ENCODE data around the gene WIPF1. TPM values are rescaled to one million over a fixed set of nuclear protein-coding genes. Genes with fewer than 3 reads are reported as not detected.

Gene WIPF1
- total RNA-seq, 1 experiment from 2014 or later = 62.6 TPM

DNA sequence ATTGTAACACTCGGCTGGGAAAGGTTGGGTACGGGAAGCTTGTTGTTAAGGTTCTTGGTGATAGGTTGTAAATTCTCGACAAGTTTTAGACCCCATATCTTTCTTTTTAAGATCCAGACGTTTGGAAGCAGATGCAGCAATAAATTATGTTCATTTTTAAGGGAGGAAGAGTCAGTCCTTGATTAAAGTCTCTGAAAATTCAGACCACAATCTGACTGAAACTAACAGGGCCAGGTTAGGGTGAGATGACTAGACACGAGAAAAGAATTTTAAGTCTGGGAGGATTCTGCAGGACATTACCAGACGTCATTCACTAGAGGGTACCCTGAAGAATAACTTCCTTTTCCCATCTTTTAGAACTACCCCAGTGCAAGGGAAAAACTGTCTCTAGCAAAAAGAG lies 16.1 kb downstream of the WIPF1 start:
- Histone ChIP-seq H2AFZ (ENCODE audit: low read length) (no peak overlapping the region), H3K27ac (ENCODE audit: low read length) (peak overlapping the region; percentile 44), H3K9me2 (replicated peaks; ENCODE audit: insufficient read depth, low read length) (no peaks in the 10 kb centered on the region), H3K79me2 (ENCODE audit: low read length) (peaks cover 14% of the 10 kb centered on the region), H4K20me1 (ENCODE audit: insufficient read depth, low read depth, low read length) (no peaks in the 10 kb centered on the region), H3K4me2 (ENCODE audit: low read depth, low read length, poor library complexity, severe bottlenecking) (no peak overlapping the region), H3K9ac (ENCODE audit: low read length) (no peak overlapping the region), H3K9me3 (ENCODE audit: low read length) (no peaks in the 10 kb centered on the region), H3K36me3 (ENCODE audit: insufficient read depth, low read length) (peaks cover 48% of the 10 kb centered on the region), H3K27me3 (ENCODE audit: low read length) (no peaks in the 10 kb centered on the region), H3K4me1 (ENCODE audit: low read length) (peaks cover 32% of the 10 kb centered on the region), H3K4me3 (ENCODE audit: low read length) (no peak overlapping the region)
- DNase-seq = no peak

DNA sequence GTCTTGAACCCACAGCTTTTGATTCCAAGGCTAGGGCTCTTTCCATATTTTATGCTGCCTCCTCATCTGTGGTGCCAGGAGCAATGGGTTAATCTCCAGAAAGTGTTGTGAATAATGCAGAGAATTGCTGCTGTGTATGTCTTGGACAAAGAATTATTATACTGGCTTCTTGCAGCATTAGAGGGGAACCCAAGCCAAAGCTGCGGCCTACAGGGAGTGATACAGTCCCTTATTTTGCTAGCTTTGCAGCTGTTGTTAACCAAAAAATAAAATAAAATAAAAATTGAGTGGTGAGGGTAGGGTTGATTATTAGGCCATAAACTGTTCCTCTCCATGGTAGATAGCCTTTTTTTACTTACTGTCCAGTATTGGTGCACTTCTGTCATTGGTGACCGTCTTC lies 16.7 kb downstream of the WIPF1 start:
- peaks cover 49% of the 10 kb centered on the region for H3K36me3 ChIP-seq (ENCODE audit: insufficient read depth, low read length)
- peaks cover 14% of the 10 kb centered on the region for H3K79me2 ChIP-seq (ENCODE audit: low read length)
- H3K4me1 ChIP-seq (ENCODE audit: low read length) = peaks cover 32% of the 10 kb centered on the region
- no peak overlapping the region for H3K9ac ChIP-seq (ENCODE audit: low read length)
- H3K9me2 ChIP-seq (replicated peaks; ENCODE audit: insufficient read depth, low read length) = no peaks in the 10 kb centered on the region
- no peak overlapping the region for H3K4me2 ChIP-seq (ENCODE audit: low read depth, low read length, poor library complexity, severe bottlenecking)
- no peak overlapping the region for H3K4me3 ChIP-seq (ENCODE audit: low read length)
- no peaks in the 10 kb centered on the region for H4K20me1 ChIP-seq (ENCODE audit: insufficient read depth, low read depth, low read length)
- no peak for DNase-seq
- no peak overlapping the region for H2AFZ ChIP-seq (ENCODE audit: low read length)
- H3K9me3 ChIP-seq (ENCODE audit: low read length) = no peaks in the 10 kb centered on the region
- H3K27ac ChIP-seq (ENCODE audit: low read length) = peak overlapping the region; percentile 44; the same call in 1 of the 2 replicates
- no peaks in the 10 kb centered on the region for H3K27me3 ChIP-seq (ENCODE audit: low read length)

DNA sequence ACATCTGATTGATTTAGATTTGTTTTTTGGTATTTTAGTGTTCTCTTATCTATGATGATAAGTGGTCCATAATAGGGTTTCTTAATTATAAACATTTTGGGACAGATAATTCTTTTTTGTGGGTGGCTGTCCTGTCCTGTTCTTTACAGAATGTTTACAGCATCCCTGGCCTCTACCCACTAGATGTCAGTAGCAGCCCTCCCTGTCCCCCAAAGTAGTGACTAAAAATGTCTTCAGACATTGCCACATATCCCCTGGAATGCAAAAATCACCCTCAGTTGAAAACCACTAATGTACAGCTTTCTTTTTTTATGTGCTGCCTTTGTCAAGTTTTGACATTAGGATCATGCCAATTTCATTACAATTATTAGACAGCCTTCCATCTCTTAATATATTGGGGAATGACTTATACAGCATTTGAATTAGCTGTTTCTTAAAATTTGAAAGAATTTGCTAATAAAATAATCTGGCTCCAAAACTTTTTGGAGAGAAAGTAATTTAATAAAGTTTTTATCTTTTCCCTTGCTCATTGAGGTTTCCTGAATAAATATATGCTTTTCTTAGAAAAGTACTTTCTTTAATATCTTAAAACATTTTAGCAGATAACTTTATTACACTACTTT lies 19.5 kb downstream of the WIPF1 start:
- H2AFZ ChIP-seq (ENCODE audit: low read length) = no peak overlapping the region
- peak overlapping the region; percentile 79 for H3K27ac ChIP-seq (ENCODE audit: low read length)
- peaks cover 55% of the 10 kb centered on the region for H3K36me3 ChIP-seq (ENCODE audit: insufficient read depth, low read length)
- H4K20me1 ChIP-seq (ENCODE audit: insufficient read depth, low read depth, low read length) = no peaks in the 10 kb centered on the region
- H3K79me2 ChIP-seq (ENCODE audit: low read length) = peaks cover 14% of the 10 kb centered on the region
- no peaks in the 10 kb centered on the region for H3K9me3 ChIP-seq (ENCODE audit: low read length)
- peak overlapping the region; percentile 47 for H3K4me2 ChIP-seq (ENCODE audit: low read depth, low read length, poor library complexity, severe bottlenecking)
- H3K4me1 ChIP-seq (ENCODE audit: low read length) = peaks cover 35% of the 10 kb centered on the region
- peak overlapping the region; percentile 32; the same call in 1 of the 2 replicates for H3K9ac ChIP-seq (ENCODE audit: low read length)
- no peaks in the 10 kb centered on the region for H3K9me2 ChIP-seq (replicated peaks; ENCODE audit: insufficient read depth, low read length)
- H3K4me3 ChIP-seq (ENCODE audit: low read length) = no peak overlapping the region
- H3K27me3 ChIP-seq (ENCODE audit: low read length) = no peaks in the 10 kb centered on the region
- peak; percentile 92 for DNase-seq

DNA sequence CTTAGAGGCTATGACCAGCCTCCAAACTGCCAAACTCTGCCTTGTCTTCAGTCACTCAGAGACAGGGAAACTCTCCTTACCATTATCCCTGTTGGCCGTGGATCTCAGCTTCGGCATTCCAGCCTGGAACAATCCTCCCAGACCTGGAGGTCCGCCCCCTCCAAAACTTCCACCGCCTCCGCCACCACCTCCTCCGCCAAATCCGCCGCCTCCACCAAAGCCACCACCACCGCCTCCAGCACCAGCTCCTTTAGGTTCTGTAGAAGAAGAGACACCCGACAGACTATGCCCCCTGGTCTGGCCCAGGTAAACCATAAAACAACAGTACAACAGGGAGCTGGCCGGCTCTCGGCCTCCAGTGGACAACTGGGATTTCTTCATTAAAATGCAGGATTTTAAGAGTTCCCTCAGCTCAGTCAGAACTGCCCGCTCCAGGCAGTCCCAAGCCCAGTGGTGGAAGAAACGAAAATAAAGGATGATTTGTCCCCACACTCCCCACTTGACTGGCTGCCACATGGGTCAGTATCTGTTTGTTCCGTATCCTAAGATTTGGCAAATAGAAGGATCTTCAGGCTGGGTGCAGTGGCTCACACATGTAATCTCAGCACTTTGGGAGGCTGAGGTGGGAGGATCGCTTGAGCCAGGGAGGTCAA lies 22.4 kb downstream of the WIPF1 start:
- no peak for DNase-seq

DNA sequence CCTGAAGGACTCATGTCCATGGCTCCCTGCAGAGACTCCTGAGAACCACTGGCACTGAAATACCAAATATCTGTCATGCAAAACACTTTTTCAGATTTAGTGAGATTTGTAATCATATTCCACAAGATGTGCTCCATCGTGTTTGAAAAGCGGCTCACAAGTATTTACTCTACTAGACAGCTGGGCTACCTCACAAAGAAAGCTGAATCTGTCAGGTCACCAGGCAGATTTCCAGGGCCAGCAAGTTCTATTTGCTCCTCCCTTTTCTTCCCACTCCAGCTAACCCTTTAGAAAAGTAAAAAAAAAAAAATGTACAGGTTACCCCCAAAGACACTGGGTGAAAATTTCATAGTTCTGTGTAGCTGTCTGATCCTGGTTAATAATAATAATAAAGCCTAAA lies 22.9 kb downstream of the WIPF1 start:
- H3K9me3 ChIP-seq (ENCODE audit: low read length) = no peaks in the 10 kb centered on the region
- H3K36me3 ChIP-seq (ENCODE audit: insufficient read depth, low read length) = peaks cover 60% of the 10 kb centered on the region
- peaks cover 9% of the 10 kb centered on the region for H3K79me2 ChIP-seq (ENCODE audit: low read length)
- H3K4me1 ChIP-seq (ENCODE audit: low read length) = peaks cover 25% of the 10 kb centered on the region
- H3K4me3 ChIP-seq (ENCODE audit: low read length) = no peak overlapping the region
- no peak for DNase-seq
- no peaks in the 10 kb centered on the region for H3K9me2 ChIP-seq (replicated peaks; ENCODE audit: insufficient read depth, low read length)
- no peak overlapping the region for H3K9ac ChIP-seq (ENCODE audit: low read length)
- no peaks in the 10 kb centered on the region for H3K27me3 ChIP-seq (ENCODE audit: low read length)
- H3K4me2 ChIP-seq (ENCODE audit: low read depth, low read length, poor library complexity, severe bottlenecking) = no peak overlapping the region
- no peak overlapping the region for H3K27ac ChIP-seq (ENCODE audit: low read length)
- H2AFZ ChIP-seq (ENCODE audit: low read length) = no peak overlapping the region
- H4K20me1 ChIP-seq (ENCODE audit: insufficient read depth, low read depth, low read length) = no peaks in the 10 kb centered on the region

More for the DNA sequence above, 22.4 kb downstream of the WIPF1 start:
- H3K4me3 ChIP-seq (ENCODE audit: low read length) = no peak overlapping the region
- no peak overlapping the region for H2AFZ ChIP-seq (ENCODE audit: low read length)
- no peak overlapping the region for H3K4me2 ChIP-seq (ENCODE audit: low read depth, low read length, poor library complexity, severe bottlenecking)
- H3K36me3 ChIP-seq (ENCODE audit: insufficient read depth, low read length) = peaks cover 59% of the 10 kb centered on the region
- H3K4me1 ChIP-seq (ENCODE audit: low read length) = peaks cover 26% of the 10 kb centered on the region
- H3K9me2 ChIP-seq (replicated peaks; ENCODE audit: insufficient read depth, low read length) = no peaks in the 10 kb centered on the region
- H3K27ac ChIP-seq (ENCODE audit: low read length) = no peak overlapping the region
- no peaks in the 10 kb centered on the region for H3K27me3 ChIP-seq (ENCODE audit: low read length)
- peaks cover 9% of the 10 kb centered on the region for H3K79me2 ChIP-seq (ENCODE audit: low read length)
- H3K9ac ChIP-seq (ENCODE audit: low read length) = no peak overlapping the region
- H4K20me1 ChIP-seq (ENCODE audit: insufficient read depth, low read depth, low read length) = no peaks in the 10 kb centered on the region
- H3K9me3 ChIP-seq (ENCODE audit: low read length) = no peaks in the 10 kb centered on the region

- Histone ChIP-seq H3K4me1 (ENCODE audit: low read length) (peaks cover 14% of the 10 kb centered on the region), H3K9me2 (replicated peaks; ENCODE audit: insufficient read depth, low read length) (no peaks in the 10 kb centered on the region), H3K27ac (ENCODE audit: low read length) (no peak overlapping the region), H3K79me2 (ENCODE audit: low read length) (peaks cover 4% of the 10 kb centered on the region; the same call in 1 of the 2 replicates), H3K36me3 (ENCODE audit: insufficient read depth, low read length) (peaks cover 59% of the 10 kb centered on the region; the same call in 1 of the 2 replicates), H3K9ac (ENCODE audit: low read length) (no peak overlapping the region), H3K9me3 (ENCODE audit: low read length) (no peaks in the 10 kb centered on the region), H4K20me1 (ENCODE audit: insufficient read depth, low read depth, low read length) (no peaks in the 10 kb centered on the region), H3K27me3 (ENCODE audit: low read length) (no peaks in the 10 kb centered on the region), H3K4me2 (ENCODE audit: low read depth, low read length, poor library complexity, severe bottlenecking) (no peak overlapping the region), H2AFZ (ENCODE audit: low read length) (no peak overlapping the region), H3K4me3 (ENCODE audit: low read length) (no peak overlapping the region)
- no peak for DNase-seq
Measured at GRCh38 chr2:174573621-174574081, 24.0 kb downstream of the WIPF1 start.

- Histone ChIP-seq H3K36me3 (ENCODE audit: insufficient read depth, low read length) (peaks cover 64% of the 10 kb centered on the region; the same call in 1 of the 2 replicates), H2AFZ (ENCODE audit: low read length) (no peak overlapping the region), H3K79me2 (ENCODE audit: low read length) (peaks cover 4% of the 10 kb centered on the region; the same call in 1 of the 2 replicates), H3K27ac (ENCODE audit: low read length) (no peak overlapping the region), H3K4me3 (ENCODE audit: low read length) (no peak overlapping the region), H3K4me1 (ENCODE audit: low read length) (peaks cover 4% of the 10 kb centered on the region; the same call in 1 of the 2 replicates), H4K20me1 (ENCODE audit: insufficient read depth, low read depth, low read length) (no peaks in the 10 kb centered on the region), H3K9me2 (replicated peaks; ENCODE audit: insufficient read depth, low read length) (no peaks in the 10 kb centered on the region), H3K9ac (ENCODE audit: low read length) (no peak overlapping the region), H3K27me3 (ENCODE audit: low read length) (no peaks in the 10 kb centered on the region), H3K4me2 (ENCODE audit: low read depth, low read length, poor library complexity, severe bottlenecking) (no peak overlapping the region), H3K9me3 (ENCODE audit: low read length) (no peaks in the 10 kb centered on the region)
- no peak for DNase-seq
Measured at GRCh38 chr2:174572556-174572955, 25.0 kb downstream of the WIPF1 start.

GRCh38 chr2:174571669-174572323 lies 25.8 kb downstream of the WIPF1 start:
- Histone ChIP-seq H3K27ac (ENCODE audit: low read length) (no peak overlapping the region), H3K4me3 (ENCODE audit: low read length) (no peak overlapping the region), H3K9me3 (ENCODE audit: low read length) (no peaks in the 10 kb centered on the region), H3K4me1 (ENCODE audit: low read length) (peaks cover 4% of the 10 kb centered on the region; the same call in 1 of the 2 replicates), H3K79me2 (ENCODE audit: low read length) (0 out of 2 replicates have a peak, but pooled peaks cover 4% of the 10 kb centered on the region), H3K9me2 (replicated peaks; ENCODE audit: insufficient read depth, low read length) (no peaks in the 10 kb centered on the region), H2AFZ (ENCODE audit: low read length) (no peak overlapping the region), H3K36me3 (ENCODE audit: insufficient read depth, low read length) (peaks cover 63% of the 10 kb centered on the region; the same call in 1 of the 2 replicates), H3K27me3 (ENCODE audit: low read length) (no peaks in the 10 kb centered on the region), H4K20me1 (ENCODE audit: insufficient read depth, low read depth, low read length) (no peaks in the 10 kb centered on the region), H3K9ac (ENCODE audit: low read length) (no peak overlapping the region), H3K4me2 (ENCODE audit: low read depth, low read length, poor library complexity, severe bottlenecking) (no peak overlapping the region)
- DNase-seq = no peak
